ENCODE measurements around the gene BCL2L2.
"Not testable (repeated sequence)": the region's sequence is repeated elsewhere in the genome, so short reads cannot be mapped to it uniquely, and the experiment has no call there.

The BCL2L2 gene, protein sequence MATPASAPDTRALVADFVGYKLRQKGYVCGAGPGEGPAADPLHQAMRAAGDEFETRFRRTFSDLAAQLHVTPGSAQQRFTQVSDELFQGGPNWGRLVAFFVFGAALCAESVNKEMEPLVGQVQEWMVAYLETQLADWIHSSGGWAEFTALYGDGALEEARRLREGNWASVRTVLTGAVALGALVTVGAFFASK

DNA sequence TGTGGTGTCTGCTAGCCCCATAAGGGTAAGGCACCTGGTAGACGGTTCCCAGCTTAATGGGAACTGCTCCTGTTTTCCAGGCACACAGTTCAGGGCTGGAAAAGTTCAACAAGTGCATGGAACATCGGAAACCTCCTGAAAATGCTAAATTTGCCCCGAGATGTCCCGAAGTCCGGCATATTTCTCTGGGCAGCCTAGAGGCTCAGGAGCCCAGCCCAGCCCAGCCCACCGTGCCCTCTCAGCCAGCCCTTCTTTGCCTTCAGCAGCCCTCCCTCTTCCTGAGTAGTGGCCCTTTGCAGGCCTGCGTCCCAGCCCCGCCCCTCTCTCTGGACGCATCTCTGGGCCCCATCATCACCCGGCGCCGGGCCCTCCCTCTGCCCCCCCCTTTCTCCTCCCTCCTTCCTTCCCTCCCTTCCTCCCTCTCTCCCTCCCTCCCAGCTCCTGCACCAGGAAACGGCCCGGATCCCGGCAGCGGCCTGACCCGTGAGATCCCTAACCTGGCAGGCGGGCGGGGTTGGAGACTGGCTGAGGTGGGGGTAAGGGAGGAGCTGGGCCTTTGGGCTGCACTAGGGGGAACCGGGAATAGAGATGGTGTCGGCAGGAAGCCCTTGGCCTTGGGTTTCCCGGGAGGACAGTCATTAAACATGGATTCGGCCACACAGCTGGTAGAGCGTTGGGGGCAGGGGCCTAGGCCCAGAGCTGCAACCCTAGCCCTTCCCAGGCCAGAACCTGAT lies at the start of gene BCL2L2:
BCL2L2 (plus strand) TSS at position 422 of the 734 bp plus-strand sequence. CDS start 935 bp downstream, outside the sequence.
- peak; percentile 41 to 63 for DNase-seq

DNA sequence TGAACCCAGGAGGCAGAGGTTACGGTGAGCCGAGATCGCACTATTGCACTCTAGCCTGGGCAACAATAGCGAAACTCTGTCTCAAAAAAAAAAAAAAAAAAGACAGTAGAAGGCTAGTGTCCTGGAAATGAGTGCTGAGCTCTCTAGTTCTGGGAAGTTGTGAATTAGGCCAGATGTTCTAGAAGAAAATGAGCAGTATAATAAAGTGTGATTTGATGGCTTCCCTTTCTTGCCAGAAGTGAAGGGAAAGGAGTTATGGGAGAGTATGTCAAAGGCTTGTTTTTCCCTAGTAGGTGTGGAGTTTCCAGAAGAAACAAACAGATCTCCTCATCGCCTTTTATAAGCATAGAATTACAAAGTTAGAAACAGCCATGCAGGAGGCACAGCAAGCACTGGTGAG lies 48.4 kb upstream of the BCL2L2 start:
- no peak for DNase-seq

DNA sequence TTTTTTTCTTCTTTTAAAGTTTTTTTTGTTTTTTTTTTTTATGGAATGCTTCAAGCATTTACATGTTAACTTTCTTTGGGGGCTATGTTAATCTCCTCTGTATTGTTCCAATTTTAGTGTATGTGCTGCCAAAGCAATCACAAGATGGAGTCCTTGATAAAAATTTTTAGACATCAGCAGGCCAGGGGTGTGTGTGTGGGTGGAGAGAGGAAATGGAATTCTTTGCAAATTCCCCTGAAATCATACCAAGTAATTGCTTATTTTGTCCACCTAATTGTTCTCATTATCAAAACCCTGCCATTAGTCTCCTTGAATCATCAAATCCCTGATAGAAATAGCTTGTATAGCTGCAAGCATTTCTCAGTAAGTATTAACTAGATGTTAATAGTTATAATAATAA lies 47.2 kb upstream of the BCL2L2 start:
- no peak for DNase-seq

DNA sequence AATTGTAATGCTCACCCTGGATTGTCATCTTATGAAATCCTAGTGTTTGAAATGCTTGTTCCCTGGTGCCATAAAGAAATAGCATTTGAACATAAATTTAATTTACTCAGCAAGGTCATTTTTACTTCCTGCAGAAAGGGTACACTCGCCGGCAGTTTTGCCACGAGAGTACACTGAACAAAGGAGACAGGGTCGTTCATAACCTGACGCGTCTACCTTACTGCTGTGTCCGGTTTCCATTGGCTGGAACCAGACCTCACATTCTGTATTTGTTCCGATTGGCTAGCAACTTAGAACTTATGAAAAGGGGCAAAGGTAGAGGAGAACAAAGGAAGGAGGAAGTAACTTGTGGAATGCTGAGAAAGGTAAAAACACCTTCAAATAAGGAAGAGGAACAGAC lies 45.8 kb upstream of the BCL2L2 start:
- not testable (repeated sequence) for DNase-seq

DNA sequence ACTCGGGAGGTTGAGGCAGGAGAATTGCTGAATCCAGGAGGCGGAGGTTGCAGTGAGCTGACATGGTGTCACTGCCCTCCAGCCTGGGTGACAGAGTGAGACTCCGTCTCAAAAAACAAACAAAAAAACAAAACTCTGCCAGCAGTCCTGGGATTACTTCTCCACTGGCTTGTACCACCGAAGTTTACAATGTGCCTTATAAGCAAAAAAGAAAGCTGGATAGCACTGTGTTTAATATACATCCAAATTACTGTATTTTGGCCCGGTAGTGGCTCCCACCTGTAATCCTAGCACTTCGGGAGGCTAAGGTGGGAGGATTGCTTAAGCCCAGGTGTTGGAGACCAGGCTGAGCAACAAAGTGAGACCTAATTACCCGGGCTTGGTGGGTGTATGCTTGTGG lies 37.4 kb upstream of the BCL2L2 start:
- no peak for DNase-seq

DNA sequence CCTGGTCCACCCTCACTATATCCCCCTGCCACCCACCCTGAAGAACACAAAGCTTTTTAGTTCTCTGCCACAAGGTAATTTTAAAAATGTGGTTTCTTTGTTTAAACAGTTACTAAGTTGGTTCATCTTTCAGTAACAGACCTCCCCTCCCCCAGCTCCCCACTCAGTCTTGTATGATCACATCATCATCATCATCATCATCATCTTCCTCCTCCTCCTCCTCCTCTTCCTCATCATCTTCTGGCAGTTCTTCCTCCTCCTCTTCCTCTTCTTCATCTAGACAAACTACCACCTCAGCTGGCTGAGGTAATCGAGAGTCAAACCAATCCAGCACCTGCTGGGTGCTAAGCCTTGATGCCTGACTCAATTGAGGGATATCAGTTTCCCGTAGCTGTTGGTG lies 31.2 kb upstream of the BCL2L2 start:
- DNase-seq: no peak

DNA sequence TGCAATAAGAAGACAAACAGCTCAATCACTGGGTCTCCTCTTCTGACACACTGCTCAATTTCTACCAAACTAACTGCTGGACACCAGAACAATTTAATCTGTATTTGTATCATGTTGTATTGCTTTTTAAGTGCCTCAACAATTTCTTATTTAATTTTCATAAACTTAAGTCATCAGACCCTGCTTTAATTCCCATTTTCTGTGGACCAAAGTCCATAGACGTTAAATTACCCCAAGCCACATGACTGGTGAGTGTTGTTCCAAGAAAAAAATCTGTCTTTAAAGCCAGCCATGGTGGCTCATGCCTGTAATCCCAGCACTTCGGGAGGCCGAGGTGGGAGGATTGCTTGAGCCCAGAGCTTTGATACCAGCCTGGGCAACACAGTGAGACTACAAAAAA lies 29.4 kb upstream of the BCL2L2 start:
- DNase-seq: no peak

DNA sequence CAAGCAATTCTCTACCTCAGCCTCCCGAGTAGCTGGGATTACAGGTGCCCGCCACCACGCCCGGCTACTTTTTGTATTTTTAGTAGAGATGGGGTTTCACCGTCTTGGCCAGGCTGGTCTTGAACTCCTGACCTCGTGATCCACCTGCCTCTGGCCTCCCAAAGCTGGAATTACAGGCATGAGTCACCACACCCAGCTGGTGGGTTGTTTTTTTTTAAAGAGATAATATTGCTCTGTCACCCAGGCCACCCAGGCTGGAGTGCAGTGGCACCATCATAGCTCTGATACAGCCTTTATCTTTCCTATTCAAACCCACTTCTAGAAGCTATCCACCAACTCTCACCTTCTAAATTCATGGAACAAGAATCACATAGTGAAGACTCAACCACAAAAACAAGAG lies 28.7 kb upstream of the BCL2L2 start:
- DNase-seq: not testable (repeated sequence)

DNA sequence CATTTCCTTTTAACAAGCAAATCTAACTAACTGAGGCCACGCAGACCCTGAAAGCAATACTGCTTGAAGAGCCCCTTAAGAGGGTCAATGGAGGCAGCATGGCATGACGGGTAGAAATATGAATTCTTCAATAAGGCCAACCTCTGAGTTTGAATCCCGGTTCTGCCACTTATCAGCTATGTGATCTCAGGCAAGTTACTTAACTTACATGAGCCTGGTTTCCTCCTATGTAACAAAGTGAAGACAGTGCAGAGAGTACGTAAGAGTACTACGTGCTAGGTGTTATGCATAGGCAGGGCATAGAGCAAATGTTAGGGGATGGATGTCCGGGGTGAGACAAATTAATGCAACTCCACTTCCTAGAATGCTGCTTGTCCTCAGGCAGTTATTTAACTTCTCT lies 25.4 kb upstream of the BCL2L2 start:
- DNase-seq: no peak

DNA sequence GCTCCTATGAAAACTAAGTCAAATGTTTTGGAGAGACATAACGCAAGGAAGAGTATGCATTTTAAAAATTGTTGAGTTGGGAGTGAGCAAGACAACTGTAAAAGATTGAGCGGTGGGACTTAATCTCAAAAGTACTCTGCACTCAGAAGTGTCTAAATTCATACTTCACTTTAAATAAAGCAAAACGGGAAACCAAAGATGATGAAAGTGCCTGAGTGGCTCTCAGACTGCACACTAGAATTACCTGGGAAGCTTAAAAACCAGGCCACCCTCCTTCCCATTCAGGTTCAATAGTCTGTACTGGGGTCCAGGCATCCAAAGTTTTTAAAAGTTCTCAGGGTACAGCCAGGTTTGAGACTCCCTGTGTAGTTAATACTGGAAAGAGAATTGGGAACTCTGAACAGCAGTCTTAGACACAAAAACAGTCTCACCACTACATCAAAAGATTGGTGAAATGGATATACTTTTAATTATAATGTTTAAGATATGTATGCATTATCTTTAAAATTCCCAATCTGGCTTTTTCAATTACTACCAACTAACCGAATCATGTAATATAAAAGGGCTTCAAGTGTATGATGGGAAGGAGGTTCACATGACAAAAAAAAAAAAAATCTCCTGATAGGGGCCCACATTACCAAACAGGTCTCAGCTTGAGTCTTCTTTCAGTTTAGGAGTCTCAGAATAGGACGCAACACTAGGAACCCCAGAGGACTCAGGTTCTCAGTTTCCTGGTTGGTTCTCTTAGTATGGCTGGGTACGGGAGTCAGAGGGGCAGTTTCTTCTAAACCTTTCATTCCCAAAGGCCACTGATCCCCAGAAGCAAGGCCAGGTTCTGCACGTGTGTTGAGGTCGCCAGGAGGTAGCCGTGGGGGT lies 21.7 kb upstream of the BCL2L2 start:
- peak in 1 of 2 donors; percentile 11 for DNase-seq

DNA sequence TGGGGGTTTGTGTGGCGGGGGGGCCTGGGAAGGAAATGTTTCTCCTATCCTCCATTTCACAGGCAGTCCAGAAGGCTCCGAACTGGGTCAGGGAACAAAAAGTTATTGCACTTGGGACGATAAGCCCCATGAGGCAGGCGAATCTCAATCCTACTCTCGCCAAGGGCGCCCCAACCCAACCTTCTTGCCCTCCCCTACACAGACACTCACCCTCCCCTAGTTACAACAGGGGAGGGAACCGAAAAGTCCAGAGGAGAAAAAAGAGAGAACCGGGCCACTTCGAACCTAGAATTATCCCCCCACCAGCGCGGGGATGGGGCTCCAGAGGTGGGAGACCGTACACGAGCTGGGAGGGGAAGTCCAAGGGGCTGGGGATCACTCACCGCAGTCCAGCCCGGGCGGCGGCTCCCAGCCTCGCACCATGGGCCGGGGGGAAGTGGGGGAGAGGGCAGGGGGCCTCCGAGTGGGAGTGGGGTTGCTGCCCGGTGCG lies 21.1 kb upstream of the BCL2L2 start:
- DNase-seq: no peak

DNA sequence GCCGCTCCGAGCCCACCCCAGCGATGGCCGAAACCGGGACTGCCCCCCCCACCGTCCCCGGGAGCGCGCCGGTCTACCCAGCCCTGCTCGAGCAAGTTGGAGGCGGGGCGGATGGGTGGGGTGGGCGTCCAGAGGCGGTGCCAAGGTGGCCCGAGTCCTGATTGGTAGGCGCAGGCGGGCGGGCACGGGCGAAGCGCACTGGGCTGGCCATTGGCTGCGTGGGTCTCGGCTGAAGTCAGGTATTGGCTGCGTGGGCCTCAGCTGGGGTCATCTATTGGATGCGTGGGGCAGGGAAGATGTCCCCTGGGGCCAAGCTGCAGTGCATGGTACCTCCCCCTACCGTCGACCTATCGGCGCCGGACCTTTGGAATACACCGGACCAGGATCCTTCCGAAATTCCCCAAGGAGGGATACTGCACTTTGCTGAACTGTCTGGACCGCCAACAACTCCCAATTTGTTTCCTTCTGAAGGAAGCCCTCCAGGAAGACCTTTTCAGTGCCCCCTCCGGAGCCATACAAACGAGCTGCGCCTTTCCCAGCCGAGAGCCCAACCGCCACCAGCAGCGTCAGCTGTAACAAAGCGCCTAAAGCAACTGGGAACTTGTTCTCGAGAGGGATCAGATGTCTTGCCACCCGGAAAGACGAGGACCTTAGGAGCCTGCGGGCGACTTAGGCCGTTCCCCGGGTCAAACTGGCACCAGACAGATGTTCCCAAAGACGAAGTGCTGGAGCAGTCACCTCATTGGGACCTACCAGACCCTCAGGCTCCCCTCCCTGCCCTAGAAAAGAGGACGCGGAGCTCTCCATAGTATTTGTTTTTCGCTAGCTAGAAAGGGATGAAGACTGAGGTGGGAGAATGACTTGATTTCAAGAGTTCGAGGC lies 20.4 kb upstream of the BCL2L2 start, which contains the start of gene HOMEZ:
HOMEZ (minus strand) TSS at position 113 of the 882 bp plus-strand sequence. CDS start 180 bp downstream, outside the sequence.
- peak; percentile 90 to 97 for DNase-seq

DNA sequence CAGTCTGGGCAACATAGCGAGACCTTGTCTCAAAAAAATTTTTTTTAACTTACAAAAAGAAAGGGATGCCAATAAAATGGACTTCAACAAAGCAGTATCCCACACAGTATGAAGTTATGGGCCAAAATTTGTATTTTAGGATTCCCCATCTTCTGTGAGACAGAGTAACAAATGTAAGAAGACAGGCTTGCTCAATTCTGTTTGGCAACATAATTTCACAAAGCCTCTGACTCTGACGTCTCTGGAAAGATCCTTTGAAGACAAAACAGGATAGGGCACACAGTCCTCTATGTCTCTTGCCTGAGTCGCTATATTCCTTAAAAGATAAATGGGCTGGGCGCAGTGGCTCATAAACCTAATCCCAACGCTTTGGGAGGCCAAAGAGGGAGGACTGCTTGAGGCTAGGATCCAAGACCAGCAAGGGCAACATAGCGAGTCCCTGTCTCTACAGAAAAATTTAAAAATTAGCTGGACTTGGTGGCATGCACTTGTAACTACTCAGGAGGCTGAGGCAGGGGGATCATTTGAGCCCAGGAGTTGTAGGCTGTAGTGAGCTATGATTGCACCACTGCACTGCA lies 19.6 kb upstream of the BCL2L2 start:
- no peak for DNase-seq

DNA sequence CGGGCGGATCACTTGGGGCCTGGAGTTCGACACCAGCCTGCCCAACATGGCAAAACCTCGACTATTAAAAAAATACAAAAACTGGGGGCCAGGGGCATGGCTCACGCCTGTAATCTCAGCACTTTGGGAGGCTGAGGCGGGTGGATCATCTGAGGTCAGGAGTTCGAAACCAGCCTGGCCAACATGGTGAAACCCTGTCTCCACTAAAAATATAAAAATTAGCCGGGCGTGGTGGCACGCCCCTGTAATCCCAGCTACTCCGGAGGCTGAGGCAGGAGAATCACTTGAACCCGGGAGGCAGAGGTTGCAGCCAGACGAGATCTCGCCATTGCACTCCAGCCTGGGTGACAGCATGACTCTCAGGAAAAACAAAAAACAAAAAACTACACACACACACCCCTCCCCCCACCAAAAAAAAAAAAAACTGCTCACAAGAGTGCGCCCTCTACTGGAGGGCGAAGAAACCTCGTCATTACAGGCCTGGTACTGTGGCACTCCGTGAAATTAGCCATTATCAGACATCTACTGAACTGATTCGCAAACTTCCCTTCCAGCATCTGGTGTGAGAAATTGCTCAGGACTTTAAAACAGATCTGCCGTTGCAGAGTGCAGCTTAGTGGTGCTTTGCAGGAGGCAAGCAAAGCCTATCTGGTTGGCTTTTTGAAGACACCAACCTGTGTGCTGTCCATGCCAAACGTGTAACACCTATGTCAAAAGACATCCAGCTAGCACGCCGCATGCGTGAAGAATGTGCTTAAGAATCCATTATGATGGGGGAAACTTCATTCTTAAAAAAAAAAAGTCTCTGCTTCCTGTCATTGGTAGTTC lies 11.7 kb upstream of the BCL2L2 start:
- DNase-seq: peak in 1 of 2 donors; percentile 55

DNA sequence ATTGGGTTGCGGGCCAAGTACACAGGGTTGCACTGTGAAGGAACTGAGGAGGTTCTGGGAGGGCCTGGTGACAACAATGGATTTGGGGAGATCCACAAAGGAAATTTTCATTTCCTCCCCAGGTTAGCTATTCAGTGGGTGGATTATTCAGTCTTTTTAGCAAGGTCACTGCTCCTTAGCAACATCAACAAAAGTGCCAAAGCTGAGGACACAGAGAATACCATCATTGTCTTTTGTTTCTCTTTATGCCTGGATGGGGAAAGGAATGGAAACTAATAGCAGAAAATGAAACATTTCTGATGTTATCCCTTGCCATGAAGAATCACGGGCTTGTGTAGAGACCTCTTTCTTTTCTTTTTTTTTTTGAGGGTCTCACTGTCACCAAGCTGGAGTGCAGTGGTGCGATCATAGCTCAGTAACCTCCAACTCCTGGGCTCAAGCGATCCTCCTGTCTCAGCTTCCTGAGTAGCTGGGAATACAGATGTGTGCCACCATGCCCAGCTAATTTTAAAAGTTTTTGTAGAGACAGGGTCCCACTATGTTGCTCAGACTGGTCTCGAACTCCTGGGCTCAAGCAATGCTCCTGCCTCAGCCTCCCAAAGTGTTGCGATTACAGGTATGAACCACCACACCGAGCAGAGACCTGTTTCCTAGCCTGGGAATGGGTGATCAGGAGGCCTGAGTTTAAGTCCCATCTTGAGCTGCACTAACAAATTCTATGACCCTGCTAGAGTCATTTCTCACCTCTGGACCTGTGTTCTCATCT lies 10.4 kb upstream of the BCL2L2 start:
- DNase-seq: no peak

DNA sequence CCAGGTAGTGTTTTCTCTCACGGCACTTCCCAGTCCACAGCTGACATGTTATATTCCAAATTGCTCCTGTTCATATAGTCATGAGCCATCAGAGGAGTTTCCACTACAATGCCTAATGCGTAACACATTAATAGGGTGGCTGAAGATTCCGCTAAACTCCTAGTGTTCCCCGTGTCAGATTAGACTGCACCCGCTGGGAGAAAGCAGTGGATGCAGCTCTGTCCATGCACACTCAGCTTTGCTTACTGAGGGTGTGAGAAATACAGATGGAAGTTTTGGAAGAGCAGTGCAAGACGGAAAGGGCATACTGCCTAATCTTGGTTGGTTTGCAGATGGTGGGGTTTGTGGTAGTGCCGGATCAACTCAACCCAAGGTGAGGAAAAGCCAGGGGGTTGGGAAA lies 9.5 kb upstream of the BCL2L2 start:
- no peak for DNase-seq

DNA sequence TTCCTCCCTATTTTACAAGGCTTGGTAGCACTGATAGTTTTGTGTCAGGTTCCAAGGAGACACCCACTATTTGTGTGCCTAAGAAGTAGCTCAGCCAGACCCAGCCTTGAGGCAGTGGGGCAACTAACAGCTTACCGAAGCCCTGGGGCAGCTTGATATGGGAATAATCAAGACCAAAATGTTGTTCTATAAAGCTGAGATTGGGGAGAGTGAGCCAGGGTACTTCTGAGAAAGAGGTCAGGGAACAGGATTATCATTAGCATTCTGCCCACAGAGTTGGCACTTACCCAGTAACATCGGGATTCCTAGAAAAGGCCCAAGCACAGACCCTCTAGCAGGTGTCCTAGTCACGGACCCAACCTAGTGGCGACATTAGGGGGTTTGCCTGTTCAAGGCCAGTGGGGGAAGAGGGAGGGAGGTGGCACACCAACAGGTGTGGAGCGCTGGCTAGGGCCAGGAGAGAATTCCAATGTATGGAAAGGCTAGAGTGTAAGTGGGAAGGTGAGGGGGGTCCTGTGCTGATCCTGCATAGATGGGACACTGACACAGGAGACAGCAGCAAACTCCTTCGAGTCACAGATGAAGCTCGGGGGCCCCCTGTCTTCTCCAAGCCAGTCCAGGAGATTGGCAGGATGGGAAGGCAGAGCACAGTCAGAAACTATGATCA lies 8.9 kb upstream of the BCL2L2 start:
- no peak for DNase-seq

DNA sequence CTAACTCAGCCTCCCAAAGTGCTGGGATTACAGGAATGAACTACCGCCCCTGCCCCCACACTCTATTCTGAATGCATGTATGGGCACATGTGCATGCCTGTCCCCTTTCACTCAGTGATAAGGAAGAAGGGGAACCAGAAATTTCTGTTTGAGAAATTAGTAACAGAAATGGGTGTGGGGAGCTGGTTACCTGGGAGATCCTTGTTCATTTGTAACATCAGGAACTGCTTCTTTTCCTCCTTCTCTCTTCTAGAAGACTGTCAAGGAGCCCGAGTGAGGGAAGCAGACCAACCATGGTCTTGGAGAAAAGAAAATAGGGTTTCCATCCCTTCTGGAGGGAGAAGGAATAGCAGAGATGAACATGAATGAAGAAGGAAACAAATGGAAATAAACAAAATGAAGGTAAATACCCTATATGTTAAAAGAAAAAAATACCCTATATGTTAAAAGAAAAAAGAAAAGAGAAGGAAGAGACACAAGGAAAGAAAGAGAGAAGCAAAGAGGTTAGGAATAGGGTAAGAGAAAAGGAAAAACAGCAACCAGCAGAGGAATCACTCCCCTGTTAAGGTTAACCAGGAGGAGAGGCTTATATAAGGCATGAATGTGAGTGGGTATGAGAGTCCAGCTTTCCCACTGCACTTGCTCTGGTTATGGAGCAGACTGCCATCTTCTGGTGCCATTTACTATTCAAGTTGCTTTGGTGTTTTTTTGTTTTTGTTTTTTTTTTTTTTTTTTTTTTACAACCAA lies 7.2 kb upstream of the BCL2L2 start:
- no peak for DNase-seq
